GM18873 (cell line): ENCODE data around the gene NALF2.

Source experiments
- ATAC-seq: cut with Tn5 transposase; IDR thresholded peaks from one replicate; pipeline ENCODE4 v1.9.1; 2021; ENCODE audit warnings: mild to moderate bottlenecking, moderate library complexity, moderate number of reproducible peaks; ENCODE audit not compliant: unreplicated experiment, low FRiP score

The NALF2 gene

GRCh38 chrX:69503782-69504625 lies at the start of gene NALF2:
NALF2 (plus strand) TSS chrX:69504326; CDS start chrX:69505283, 957 bp downstream.
- no peak for ATAC-seq

- ATAC-seq: no peak
Measured at GRCh38 chrX:69457756-69458155, 46.4 kb upstream of the NALF2 start.

- no peak for ATAC-seq
Measured at GRCh38 chrX:69466546-69466945, 37.6 kb upstream of the NALF2 start.

DNA sequence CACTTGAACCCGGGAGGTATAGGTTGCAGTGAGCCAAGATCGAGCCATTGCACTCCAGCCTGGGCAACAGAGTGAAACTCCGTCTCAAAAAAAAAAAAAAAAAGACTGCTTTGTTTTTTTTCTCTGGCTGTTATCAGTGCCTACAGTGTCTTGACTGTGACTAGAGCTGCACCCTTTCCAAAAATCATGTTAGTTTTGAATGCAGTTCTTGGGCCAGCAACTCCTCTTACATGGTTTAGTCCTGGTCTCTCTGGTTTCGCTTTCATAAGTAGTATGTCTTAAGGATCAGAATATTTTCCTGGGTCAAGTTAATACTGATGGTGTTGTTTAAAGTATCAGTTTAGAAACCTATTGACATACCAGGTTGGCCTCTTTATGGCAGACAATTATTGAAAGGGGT lies 34.2 kb upstream of the NALF2 start:
- no peak for ATAC-seq

DNA sequence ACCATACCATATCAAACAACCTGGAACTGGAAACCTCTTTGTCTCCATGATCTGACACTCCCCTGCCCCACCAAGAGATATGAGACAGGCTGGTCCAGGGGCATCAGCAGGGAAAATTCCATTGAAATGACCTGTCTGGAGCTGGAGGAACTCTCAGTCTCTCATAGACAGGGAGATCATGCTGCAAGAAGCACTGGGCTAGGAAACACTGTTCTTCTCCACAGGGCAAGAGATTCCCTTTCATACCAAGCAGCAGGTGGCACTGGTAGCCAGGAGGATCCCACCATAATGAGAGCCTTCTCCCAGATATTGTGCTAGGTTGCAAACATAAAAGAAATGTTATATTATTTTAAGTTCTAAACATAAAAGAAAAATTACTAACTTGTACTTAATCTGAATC lies 14.5 kb upstream of the NALF2 start:
- ATAC-seq: no peak

GRCh38 chrX:69493193-69493592 lies 10.9 kb upstream of the NALF2 start:
- no peak for ATAC-seq

GRCh38 chrX:69493766-69494165 lies 10.4 kb upstream of the NALF2 start:
- ATAC-seq: no peak

GRCh38 chrX:69496183-69496582 lies 7.9 kb upstream of the NALF2 start:
- ATAC-seq: no peak

- no peak for ATAC-seq
Measured at GRCh38 chrX:69501429-69501828, 2.7 kb upstream of the NALF2 start.

GRCh38 chrX:69503228-69503781 lies 821 bp upstream of the NALF2 start:
- no peak for ATAC-seq

DNA sequence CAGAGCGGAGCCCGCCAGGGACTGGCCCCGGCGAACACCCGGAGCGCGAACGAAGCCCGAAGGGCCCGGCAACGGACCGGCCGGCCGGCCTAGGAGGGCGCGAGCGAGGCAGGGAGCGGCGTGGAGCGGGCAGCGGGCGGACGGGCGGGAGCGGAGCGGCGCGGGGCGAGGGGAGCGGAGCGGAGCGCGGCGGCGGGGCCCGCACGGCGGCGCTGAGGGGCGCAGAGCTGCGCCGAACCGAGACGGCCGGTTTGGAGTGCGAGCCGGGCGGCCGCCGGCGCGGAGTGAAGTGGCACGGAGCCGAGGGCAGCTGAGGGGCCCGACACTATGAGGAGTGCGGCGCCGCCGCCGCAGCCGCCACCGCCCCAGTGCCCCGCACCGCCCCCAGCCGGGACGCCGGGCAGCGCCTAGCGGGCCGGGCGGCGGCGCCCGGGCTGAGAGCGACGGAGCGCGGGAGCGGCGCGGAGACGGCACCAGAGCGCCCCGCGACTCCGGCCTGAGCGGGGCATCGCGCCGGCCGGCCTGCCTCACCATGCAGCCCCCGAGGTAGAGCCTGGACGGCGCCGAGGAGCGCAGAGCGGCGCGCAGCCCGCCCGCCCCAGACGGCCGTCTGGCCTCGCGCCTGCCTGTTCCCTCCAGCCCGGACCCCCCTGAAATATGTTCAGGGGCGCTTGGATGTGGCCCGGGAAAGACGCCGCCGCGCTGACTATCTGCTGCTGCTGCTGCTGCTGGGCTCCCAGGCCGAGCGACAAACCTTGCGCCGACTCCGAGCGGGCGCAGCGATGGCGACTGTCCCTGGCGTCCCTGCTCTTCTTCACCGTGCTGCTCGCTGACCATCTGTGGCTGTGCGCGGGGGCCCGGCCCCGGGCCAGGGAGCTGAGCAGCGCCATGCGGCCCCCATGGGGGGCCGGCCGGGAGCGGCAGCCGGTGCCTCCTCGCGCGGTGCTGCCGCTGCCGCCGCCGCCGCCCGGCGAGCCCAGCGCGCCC lies 793 bp downstream of the NALF2 start:
- no peak for ATAC-seq

GRCh38 chrX:69505772-69506616 lies 1.9 kb downstream of the NALF2 start:
- ATAC-seq: no peak

- ATAC-seq: no peak
Measured at GRCh38 chrX:69506617-69507499, 2.7 kb downstream of the NALF2 start.

- no peak for ATAC-seq
Measured at GRCh38 chrX:69507500-69507789, 3.3 kb downstream of the NALF2 start.

- no peak for ATAC-seq
Measured at GRCh38 chrX:69508610-69509009, 4.5 kb downstream of the NALF2 start.

GRCh38 chrX:69510137-69510715 lies 6.1 kb downstream of the NALF2 start:
- no peak for ATAC-seq

GRCh38 chrX:69510914-69511513 lies 6.9 kb downstream of the NALF2 start:
- no peak for ATAC-seq

GRCh38 chrX:69522052-69522451 lies 17.9 kb downstream of the NALF2 start:
- ATAC-seq: no peak

DNA sequence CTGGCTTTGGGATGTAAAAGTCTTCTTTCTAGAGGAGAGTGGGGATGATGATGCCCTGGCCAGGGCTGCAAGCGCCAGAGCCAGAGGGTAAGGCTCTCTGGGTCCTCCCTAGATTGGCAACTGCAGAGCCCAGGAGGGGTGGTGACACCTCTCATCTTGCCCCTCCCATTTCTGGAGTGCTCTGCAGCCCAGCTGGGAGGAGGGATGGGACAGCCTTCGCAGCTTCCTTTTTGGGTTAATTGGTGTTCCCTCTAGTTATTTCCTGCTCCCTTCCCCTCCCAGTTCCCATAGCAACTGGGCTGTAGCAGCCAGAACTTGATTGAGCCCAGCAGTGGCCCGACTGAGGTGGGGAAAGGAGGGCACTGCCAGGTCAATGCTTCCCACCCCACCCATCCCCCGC lies 19.2 kb downstream of the NALF2 start:
- no peak for ATAC-seq
